Measurements from ENCODE around the gene BCORL1. TPM values are rescaled to one million over a fixed set of nuclear protein-coding genes. Genes with fewer than 3 reads are reported as not detected.

Gene BCORL1
- polyA plus RNA-seq, 1 of the 3 experiments (the other 2 are of a cell fraction), result 4.2 TPM

- H3K9ac ChIP-seq, result no peak overlapping the region
- H3K4me2 ChIP-seq, result no peak overlapping the region
- H4K20me1 ChIP-seq (ENCODE audit: insufficient read depth), result no peaks in the 10 kb centered on the region; the same call in 1 of the 2 replicates
- H3F3A ChIP-seq (replicated peaks; ENCODE audit: insufficient read depth), result no peaks in the 10 kb centered on the region
- CTCF ChIA-PET, result interaction anchor here (0.7 to 1.9 kb wide), 3 partner anchors 10 to 59 kb away, joined by 3 to 7 read pairs (median 3); no protein-coding TSS in a partner anchor
- H3K4me3 ChIP-seq (ENCODE audit: low read depth in 2 of 2, low read length in 1 of 2), result no peak overlapping the region
- 53% methylated on average over 6 of the region's 6 CpGs for WGBS (ENCODE audit: low lambda C conversion rate)
- no peaks in the 10 kb centered on the region for H3K4me1 ChIP-seq (ENCODE audit: control insufficient read depth in 1 of 2, insufficient read depth in 2 of 2, low read depth in 1 of 2, low read length in 1 of 2)
- TF ChIP-seq MAX (IDR thresholded peaks at IDR 0.05; ENCODE audit: low read depth), result no peak
- TF ChIP-seq MEF2A (IDR thresholded peaks at IDR 0.05; ENCODE audit: borderline replicate concordance, low read depth), result no peak
- TF ChIP-seq EP300 (IDR thresholded peaks at IDR 0.05; ENCODE audit: borderline replicate concordance in 1 of 2, low read depth in 1 of 2, low read length in 1 of 2), result no peak
- no peak for TF ChIP-seq YY1 (IDR thresholded peaks at IDR 0.05; ENCODE audit: low read depth)
- no peak for TF ChIP-seq TEAD4 (IDR thresholded peaks at IDR 0.05; ENCODE audit: borderline replicate concordance, insufficient read depth)
- TF ChIP-seq GATA2 (CRISPR knock-in tag; IDR thresholded peaks at IDR 0.05), result no peak
- no peak for TF ChIP-seq USF1 (IDR thresholded peaks at IDR 0.05; ENCODE audit: borderline replicate concordance, low read depth)
- TF ChIP-seq RAD21 (IDR thresholded peaks at IDR 0.05; ENCODE audit: low read length), result no peak
- TF ChIP-seq FOXM1 (IDR thresholded peaks at IDR 0.05; ENCODE audit: low read depth), result no peak
- no peak for TF ChIP-seq RFX5 (IDR thresholded peaks at IDR 0.05; ENCODE audit: low read length)
- peaks cover 22% of the 10 kb centered on the region; the same call in 1 of the 2 replicates for H3K79me2 ChIP-seq (ENCODE audit: insufficient read depth)
- no peaks in the 10 kb centered on the region for H3K9me3 ChIP-seq
- H2AFZ ChIP-seq (ENCODE audit: low read depth), result no peak overlapping the region
- POLR2A ChIA-PET, result interaction anchor here (0.6 kb wide), 1 partner anchor 19 kb away, joined by 3 read pairs; no protein-coding TSS in a partner anchor
- no peaks in the 10 kb centered on the region; the same call in 1 of the 2 replicates for H3K27me3 ChIP-seq (ENCODE audit: insufficient read depth)
- DNase-seq, result no peak
- no peaks in the 10 kb centered on the region for H3K9me2 ChIP-seq
- H3K27ac ChIP-seq (ENCODE audit: low read depth in 2 of 2, low read length in 1 of 2), result no peak overlapping the region
- H3K36me3 ChIP-seq (replicated peaks in 1 of 2; ENCODE audit: control insufficient read depth in 1 of 2, insufficient read depth in 2 of 2, low read length in 1 of 2), result peaks cover 0 to 3% of the 10 kb centered on the region in 2 experiments
Observed at GRCh38 chrX:130001893-130002292, 19.5 kb downstream of the BCORL1 start.

- H3K9ac ChIP-seq, result no peak overlapping the region
- DNase-seq, result no peak
- no peak overlapping the region for H3K4me3 ChIP-seq (ENCODE audit: low read depth in 2 of 2, low read length in 1 of 2)
- H4K20me1 ChIP-seq (ENCODE audit: insufficient read depth), result no peaks in the 10 kb centered on the region; the same call in 1 of the 2 replicates
- H3K79me2 ChIP-seq (ENCODE audit: insufficient read depth), result peaks cover 17% of the 10 kb centered on the region; the same call in 1 of the 2 replicates
- POLR2A ChIA-PET, result interaction anchor here (0.6 kb wide), 1 partner anchor 20 kb away, joined by 3 read pairs; no protein-coding TSS in a partner anchor
- no peak overlapping the region for H3K4me2 ChIP-seq
- H3K9me2 ChIP-seq, result no peaks in the 10 kb centered on the region
- H3K27ac ChIP-seq (ENCODE audit: low read depth in 2 of 2, low read length in 1 of 2), result no peak overlapping the region
- H3F3A ChIP-seq (replicated peaks; ENCODE audit: insufficient read depth), result no peaks in the 10 kb centered on the region
- H3K36me3 ChIP-seq (replicated peaks in 1 of 2; ENCODE audit: control insufficient read depth in 1 of 2, insufficient read depth in 2 of 2, low read length in 1 of 2), result peaks cover 0 to 5% of the 10 kb centered on the region in 2 experiments
- no peak overlapping the region for H2AFZ ChIP-seq (ENCODE audit: low read depth)
- no peaks in the 10 kb centered on the region for H3K9me3 ChIP-seq
- no peaks in the 10 kb centered on the region for H3K4me1 ChIP-seq (ENCODE audit: control insufficient read depth in 1 of 2, insufficient read depth in 2 of 2, low read depth in 1 of 2, low read length in 1 of 2)
- no peaks in the 10 kb centered on the region; the same call in 1 of the 2 replicates for H3K27me3 ChIP-seq (ENCODE audit: insufficient read depth)
- WGBS (ENCODE audit: low lambda C conversion rate), result 44% methylated on average over 1 of the region's 1 CpG
- CTCF ChIA-PET, result interaction anchor here (1.9 kb wide), 1 partner anchor 58 kb away, joined by 7 read pairs; no protein-coding TSS in a partner anchor
- TF ChIP-seq RFX5 (IDR thresholded peaks at IDR 0.05; ENCODE audit: low read length) (no peak), YY1 (IDR thresholded peaks at IDR 0.05; ENCODE audit: low read depth) (no peak), EP300 (IDR thresholded peaks at IDR 0.05; ENCODE audit: borderline replicate concordance in 1 of 2, low read depth in 1 of 2, low read length in 1 of 2) (no peak), IRF3 (IDR thresholded peaks at IDR 0.05; ENCODE audit: low read depth, low read length) (no peak), USF2 (IDR thresholded peaks at IDR 0.05; ENCODE audit: borderline replicate concordance, low read depth, low read length) (no peak), RXRA (IDR thresholded peaks at IDR 0.05; ENCODE audit: borderline replicate concordance, low read depth) (no peak), PBX3 (IDR thresholded peaks at IDR 0.05) (no peak), CHD2 (IDR thresholded peaks at IDR 0.05; ENCODE audit: low read length, partially characterized antibody) (no peak), TCF12 (IDR thresholded peaks at IDR 0.05) (no peak), JUND (IDR thresholded peaks at IDR 0.05) (no peak), FOSL2 (IDR thresholded peaks at IDR 0.05; ENCODE audit: borderline replicate concordance, low read depth) (no peak), RAD21 (IDR thresholded peaks at IDR 0.05; ENCODE audit: low read length) (no peak), USF1 (IDR thresholded peaks at IDR 0.05; ENCODE audit: borderline replicate concordance, low read depth) (no peak), MAX (IDR thresholded peaks at IDR 0.05; ENCODE audit: low read depth) (no peak), EZH2phosphoT487 (IDR thresholded peaks at IDR 0.05; ENCODE audit: borderline replicate concordance, low read depth) (no peak), ELF1 (IDR thresholded peaks at IDR 0.05) (no peak), MEF2A (IDR thresholded peaks at IDR 0.05; ENCODE audit: borderline replicate concordance, low read depth) (no peak)
Observed at GRCh38 chrX:130002541-130002940, 20.1 kb downstream of the BCORL1 start.

All from SK-N-SH (cell line).